ENCODE measurements around the gene HOXD8.

Gene HOXD8

GRCh38 chr2:176160986-176161824, 31.7 kb downstream of the HOXD8 start:
- no peak for DNase-seq

GRCh38 chr2:176161825-176162626, 32.5 kb downstream of the HOXD8 start:
- no peak for DNase-seq

DNA sequence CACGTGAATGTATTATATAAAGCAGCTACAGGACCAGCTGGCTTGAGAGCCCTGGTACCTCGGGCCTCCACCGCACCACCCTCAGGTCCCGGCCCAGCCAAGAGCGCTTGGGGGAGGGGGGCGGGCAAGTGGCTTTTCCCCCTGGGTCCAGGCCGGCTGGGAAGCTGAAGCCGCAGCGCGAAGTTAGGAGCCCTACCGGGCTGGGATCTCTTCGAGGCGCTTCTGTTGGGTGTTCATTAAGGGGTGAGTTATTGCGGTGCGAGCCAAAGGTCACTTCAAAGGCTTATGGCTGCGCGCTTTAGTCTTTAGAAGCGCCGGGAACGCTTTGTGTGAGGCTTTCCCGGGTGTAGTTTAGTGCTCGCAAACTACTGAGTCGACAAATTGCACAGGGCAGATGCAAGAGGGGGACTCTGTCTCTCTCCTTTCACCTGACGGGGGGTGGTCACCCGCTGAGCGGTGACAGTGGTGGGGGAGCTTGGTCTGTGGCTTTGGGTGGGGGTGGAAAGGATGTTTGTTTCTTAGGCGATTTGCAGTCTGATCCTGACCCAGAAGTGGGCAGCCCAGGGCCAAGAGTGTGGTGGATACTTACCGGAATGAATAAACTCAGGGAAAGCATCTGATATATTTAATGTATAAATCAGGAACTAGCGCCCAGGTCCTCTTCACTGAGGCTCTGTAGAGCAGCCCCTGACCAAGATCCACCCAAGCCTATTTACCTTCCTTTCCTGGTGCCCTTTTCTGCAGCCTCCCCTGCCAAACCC, 33.6 kb downstream of the HOXD8 start:
- no peak for DNase-seq

DNA sequence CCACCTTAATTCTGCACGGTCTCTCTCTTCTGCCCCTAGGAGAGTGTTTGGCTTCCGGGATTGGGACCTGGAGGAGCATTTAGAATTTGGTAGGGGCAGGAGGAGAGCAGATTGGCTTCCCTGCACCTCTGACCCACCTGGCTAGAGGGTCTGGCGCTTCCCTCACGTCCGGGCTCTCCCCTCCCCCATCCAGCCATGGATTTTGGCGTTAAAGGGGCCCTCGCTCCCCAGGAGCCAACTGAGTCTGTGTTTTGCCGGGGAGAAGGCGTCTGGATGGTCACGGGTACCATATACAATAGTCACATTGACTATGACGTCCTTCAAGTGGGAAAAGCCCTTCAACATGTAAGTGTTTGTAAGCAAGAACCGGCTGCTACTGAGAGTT, 34.2 kb downstream of the HOXD8 start:
- DNase-seq, result no peak

DNA sequence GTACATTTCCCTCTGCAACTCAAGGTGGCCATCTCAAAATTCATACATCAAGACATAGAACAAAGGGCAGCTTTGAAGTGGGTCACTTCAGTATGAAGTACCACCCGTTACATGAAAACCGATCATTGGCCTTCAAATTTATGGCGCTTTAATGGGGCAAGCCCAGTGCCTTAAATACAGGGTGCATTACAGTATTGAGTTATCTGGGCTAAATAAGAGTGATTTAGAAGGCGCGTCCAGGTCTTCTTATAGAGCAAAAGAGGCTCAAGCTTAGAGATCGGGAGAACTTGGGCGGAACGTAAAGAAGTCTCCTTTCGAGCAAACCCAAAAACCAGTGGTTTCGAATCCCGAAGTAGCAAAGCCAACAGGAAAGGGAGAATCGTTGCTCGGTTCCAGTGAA, 34.7 kb downstream of the HOXD8 start:
- DNase-seq, result no peak

DNA sequence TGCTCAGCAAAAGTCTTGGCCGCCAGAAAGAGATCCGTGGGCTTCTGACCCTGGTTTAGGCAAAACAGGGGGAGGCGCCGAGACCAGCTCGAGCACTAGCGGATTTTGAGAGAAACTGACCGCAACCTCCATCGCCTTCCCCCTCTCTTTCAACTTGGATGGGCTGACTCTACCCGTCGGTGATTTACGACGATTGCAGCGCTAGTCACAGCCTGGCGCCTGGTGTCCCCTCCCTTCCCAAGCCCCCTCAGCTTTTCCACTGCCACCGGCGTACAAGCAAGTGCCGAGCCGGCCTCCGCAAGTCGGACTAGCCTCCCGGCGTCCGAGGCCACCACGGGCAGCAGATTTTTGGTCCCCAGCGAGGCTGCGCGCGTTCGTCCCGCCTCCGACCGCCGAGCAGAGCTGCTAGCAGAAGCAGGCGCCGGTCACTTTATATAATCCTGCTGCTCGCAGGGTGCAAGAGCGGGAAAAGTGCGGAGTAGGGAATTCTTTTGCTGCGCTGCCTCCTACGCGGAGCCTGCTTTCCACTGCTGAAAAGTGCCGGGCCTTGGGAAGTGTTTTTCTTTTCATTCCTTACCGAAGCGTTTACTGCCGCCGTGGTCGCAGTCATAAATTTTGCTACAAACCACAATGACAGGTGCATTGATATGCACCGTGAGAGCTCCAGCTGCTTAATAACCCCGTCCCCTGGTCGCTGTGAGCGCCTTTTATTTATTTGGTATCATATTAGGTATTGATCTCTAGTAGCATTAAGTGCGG, 35.3 kb downstream of the HOXD8 start:
- DNase-seq, result no peak

GRCh38 chr2:176165370-176166050, 36.0 kb downstream of the HOXD8 start:
- no peak for DNase-seq

- no peak for DNase-seq
Observed at GRCh38 chr2:176166272-176166671, 36.8 kb downstream of the HOXD8 start.

GRCh38 chr2:176167398-176167797, 37.9 kb downstream of the HOXD8 start:
- DNase-seq, result no peak

DNA sequence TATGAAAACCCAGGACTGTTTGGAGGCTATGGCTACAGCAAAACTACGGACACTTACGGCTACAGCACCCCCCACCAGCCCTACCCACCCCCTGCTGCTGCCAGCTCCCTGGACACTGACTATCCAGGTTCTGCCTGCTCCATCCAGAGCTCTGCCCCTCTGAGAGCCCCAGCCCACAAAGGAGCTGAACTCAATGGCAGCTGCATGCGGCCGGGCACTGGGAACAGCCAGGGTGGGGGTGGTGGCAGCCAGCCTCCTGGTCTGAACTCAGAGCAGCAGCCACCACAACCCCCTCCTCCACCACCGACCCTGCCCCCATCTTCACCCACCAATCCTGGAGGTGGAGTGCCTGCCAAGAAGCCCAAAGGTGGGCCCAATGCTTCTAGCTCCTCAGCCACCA, 39.7 kb downstream of the HOXD8 start:
- DNase-seq, result no peak

DNA sequence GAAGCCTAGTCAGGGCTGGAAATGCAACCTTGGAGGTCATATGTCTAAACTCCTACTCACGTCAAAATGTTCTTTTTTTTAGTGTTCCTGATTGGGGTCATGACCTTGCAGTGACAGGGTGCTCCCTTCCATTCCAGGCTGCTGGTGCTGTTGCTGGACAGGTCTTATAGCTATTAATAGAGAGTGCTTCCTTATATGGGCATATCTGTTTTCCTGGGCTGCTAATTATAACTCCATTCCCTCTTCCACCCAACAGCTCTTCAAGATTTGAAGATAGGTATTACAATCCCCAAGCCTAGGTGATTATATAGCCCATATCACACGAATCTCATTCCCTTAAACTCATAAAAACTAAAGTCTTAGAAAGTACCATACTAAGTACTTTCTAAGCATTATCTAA, 40.2 kb downstream of the HOXD8 start:
- no peak for DNase-seq

DNA sequence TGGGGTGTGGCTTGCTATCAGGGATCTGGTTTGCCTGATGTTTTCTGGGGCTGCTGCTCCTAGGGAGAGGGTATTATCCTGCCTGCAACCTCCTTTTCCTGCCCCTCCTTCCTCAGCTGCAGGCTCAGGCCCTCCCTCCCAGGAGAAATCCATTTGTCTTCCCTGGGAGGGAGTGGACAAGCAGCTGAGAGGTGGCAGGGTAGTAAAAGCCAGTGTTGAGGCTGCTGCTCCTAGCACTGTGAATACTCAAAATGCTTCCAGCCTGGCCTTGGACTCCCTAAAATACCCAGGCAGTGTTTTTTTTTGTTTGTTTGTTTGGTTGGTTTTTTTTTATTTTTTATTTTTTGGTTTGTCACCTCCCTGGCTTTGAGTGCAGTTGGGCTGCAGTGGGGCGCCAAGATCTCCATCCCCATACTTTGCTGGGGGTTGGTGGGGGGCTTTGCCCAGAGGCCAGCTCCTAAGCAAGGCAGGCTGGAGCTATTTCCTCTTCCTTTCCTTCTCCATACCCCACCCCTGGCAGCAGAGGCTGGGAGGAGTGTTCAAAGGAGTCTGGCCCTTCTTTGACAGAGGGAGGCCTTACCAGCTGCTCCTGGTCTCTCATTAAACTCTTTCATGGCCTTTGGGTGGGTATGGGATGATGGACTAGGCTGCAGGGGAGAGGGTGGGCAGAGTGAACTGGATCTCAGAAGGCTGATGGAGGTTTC, 41.2 kb downstream of the HOXD8 start:
- no peak for DNase-seq

DNA sequence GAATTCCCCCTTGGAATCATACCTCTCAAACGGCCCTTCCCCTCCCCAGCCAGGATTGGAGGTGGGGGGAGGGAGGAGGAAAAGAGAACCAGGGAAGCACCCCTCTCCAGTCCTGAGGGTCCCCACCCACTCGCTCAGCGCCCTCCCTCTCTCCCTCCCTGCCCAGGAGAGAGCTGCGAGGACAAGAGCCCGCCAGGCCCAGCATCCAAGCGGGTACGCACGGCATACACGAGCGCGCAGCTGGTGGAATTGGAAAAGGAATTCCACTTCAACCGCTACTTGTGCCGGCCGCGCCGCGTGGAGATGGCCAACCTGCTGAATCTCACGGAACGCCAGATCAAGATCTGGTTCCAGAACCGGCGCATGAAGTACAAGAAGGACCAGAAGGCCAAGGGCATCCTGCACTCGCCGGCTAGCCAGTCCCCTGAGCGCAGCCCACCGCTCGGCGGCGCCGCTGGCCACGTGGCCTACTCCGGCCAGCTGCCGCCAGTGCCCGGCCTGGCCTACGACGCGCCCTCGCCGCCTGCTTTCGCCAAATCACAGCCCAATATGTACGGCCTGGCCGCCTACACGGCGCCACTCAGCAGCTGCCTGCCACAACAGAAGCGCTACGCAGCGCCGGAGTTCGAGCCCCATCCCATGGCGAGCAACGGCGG, 42.0 kb downstream of the HOXD8 start:
- DNase-seq, result no peak

DNA sequence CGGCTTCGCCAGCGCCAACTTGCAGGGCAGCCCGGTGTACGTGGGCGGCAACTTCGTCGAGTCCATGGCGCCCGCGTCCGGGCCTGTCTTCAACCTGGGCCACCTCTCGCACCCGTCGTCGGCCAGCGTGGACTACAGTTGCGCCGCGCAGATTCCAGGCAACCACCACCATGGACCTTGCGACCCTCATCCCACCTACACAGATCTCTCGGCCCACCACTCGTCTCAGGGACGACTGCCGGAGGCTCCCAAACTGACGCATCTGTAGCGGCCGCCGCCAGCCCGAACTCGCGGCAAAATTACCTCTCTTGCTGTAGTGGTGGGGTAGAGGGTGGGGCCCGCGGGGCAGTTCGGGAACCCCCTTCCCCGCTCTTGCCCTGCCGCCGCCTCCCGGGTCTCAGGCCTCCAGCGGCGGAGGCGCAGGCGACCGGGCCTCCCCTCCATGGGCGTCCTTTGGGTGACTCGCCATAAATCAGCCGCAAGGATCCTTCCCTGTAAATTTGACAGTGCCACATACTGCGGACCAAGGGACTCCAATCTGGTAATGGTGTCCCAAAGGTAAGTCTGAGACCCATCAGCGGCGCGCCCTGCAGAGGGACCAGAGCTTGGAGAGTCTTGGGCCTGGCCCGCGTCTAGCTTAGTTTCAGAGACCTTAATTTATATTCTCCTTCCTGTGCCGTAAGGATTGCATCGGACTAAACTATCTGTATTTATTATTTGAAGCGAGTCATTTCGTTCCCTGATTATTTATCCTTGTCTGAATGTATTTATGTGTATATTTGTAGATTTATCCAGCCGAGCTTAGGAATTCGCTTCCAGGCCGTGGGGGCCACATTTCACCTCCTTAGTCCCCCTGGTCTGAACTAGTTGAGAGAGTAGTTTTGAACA, 42.7 kb downstream of the HOXD8 start:
- DNase-seq, result no peak

- DNase-seq, result no peak
Observed at GRCh38 chr2:176172895-176173566, 43.5 kb downstream of the HOXD8 start.

DNA sequence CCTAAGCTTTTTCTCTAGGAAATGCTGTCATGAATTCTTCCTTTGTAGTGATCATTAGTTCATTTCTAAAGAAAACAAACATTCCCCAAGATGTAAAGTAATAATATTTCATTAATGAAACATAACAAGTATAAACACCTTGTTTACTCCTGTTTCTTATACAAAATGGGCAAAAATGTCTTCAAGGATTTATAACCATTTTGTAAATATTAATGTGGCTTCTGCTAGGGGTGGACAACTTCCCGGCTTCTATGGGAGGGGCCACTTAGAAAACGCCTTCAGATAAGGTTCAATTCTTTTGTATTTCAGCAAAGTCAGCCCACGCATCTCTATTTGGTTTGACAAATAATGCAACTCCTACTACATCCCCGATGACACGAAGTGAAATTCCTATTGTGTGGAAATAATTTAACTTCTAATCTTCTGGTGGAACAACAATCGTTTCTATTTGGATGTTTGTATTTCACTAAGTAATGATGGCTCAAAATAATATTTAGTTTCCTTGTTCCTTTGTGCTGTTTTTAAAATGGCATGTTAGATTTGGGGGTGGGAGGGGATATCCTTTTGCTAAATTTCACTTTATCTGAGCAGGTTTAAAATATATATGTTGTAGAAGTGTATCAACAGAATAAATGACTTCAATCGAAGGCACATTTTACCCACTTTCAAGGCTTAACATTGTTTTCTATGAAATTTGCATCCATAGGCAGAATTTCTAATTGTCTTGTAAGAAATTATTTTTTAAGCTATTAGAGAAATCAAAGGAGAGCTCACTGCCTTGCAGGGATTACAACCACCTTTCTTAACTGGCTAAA, 44.3 kb downstream of the HOXD8 start:
- DNase-seq, result no peak

DNA sequence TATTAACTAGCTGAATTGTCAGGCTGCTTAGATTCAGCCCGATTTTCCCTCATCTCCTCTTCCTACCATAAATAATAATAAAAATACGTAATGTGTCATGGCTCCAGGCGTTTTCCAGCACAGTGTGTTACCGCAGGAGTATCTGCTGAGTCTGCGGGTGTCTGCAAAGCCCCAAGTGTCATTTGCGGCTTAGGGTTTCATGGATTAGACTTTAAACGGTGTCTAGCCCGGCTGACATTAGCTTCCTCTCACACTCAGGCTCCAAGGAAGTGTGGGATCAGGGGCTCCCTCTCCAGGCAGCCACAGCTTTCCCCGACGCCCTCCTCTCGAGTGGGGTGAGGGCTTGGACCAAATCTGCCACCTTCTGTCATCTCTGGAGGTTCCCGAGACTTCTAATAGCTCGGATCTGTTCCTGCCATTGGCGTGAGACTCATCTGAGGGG, 44.9 kb downstream of the HOXD8 start:
- DNase-seq, result no peak
